Inferior parietal cortex (tissue), 1 donor: Measurements from ENCODE around the gene CHTF18.
A peak's percentile ranks its signal among the peaks of the same experiment; 100 is the strongest.
"Not testable (repeated sequence)": the region's sequence is repeated elsewhere in the genome, so short reads cannot be mapped to it uniquely, and the experiment has no call there.

Experiments
- DNase-seq: peaks from one replicate; pipeline ENCODE4 v3.0.0-alpha.2; 2016; ENCODE audit errors: extremely low spot score

Gene CHTF18

GRCh38 chr16:788399-789126, at the start of gene CHTF18:
Gene CHTF18, plus strand, starts transcription at chr16:788620. Its CDS starts 65 bp downstream, at chr16:788685.
- peak; percentile 86 for DNase-seq

- DNase-seq, result no peak
Measured at GRCh38 chr16:739560-740458, 48.6 kb upstream of the CHTF18 start.

GRCh38 chr16:740459-740763, 48.0 kb upstream of the CHTF18 start:
- DNase-seq, result no peak

- peak; percentile 83 for DNase-seq
Measured at GRCh38 chr16:740764-741505, 47.5 kb upstream of the CHTF18 start, which contains the start of gene CIAO3. Gene CIAO3, minus strand, starts transcription at chr16:740997. Its CDS starts 12 bp downstream, at chr16:740985.

- no peak for DNase-seq
Measured at GRCh38 chr16:741986-742629, 46.3 kb upstream of the CHTF18 start.

GRCh38 chr16:742894-743293, 45.5 kb upstream of the CHTF18 start:
- not testable (repeated sequence) for DNase-seq

- no peak for DNase-seq
Measured at GRCh38 chr16:743794-744500, 44.5 kb upstream of the CHTF18 start.

- DNase-seq, result no peak
Measured at GRCh38 chr16:745739-746138, 42.7 kb upstream of the CHTF18 start.

- no peak for DNase-seq
Measured at GRCh38 chr16:746637-747036, 41.8 kb upstream of the CHTF18 start.

- DNase-seq, result no peak
Measured at GRCh38 chr16:747978-748746, 40.3 kb upstream of the CHTF18 start.

GRCh38 chr16:749010-749409, 39.4 kb upstream of the CHTF18 start:
- no peak for DNase-seq

- no peak for DNase-seq
Measured at GRCh38 chr16:750485-750884, 37.9 kb upstream of the CHTF18 start.

GRCh38 chr16:751152-752006, 37.0 kb upstream of the CHTF18 start:
- no peak for DNase-seq

- no peak for DNase-seq
Measured at GRCh38 chr16:752007-752312, 36.5 kb upstream of the CHTF18 start.

- not testable (repeated sequence) for DNase-seq
Measured at GRCh38 chr16:754121-754607, 34.3 kb upstream of the CHTF18 start.

- no peak for DNase-seq
Measured at GRCh38 chr16:754656-755055, 33.8 kb upstream of the CHTF18 start.

- DNase-seq, result no peak
Measured at GRCh38 chr16:756428-756827, 32.0 kb upstream of the CHTF18 start.

- no peak for DNase-seq
Measured at GRCh38 chr16:759110-759910, 29.1 kb upstream of the CHTF18 start.

- DNase-seq, result no peak
Measured at GRCh38 chr16:760065-760464, 28.4 kb upstream of the CHTF18 start.
